ENCODE data around the gene PLPP3.

GRCh38 chr1:56448529-56449300 is 130.6 kb downstream of the PLPP3 start:
- TF ChIP-seq POLR2A (IDR thresholded peaks at IDR 0.05) (no peak), CTCF (IDR thresholded peaks at IDR 0.05) (no peak)

All from lower leg skin (tissue), 3 donors.